ENCODE results near the gene VWC2. TPM values are rescaled to one million over a fixed set of nuclear protein-coding genes. Genes with fewer than 3 reads are reported as not detected.

The VWC2 gene
- total RNA-seq, 2 experiments from 2014 or later = not detected

GRCh38 chr7:49769285-49769857 lies 4.1 kb upstream of the VWC2 start:
- Mint-ChIP-seq H3K4me3 (no peak overlapping the region), H3K36me3 (ENCODE audit: low read depth) (no peaks in the 10 kb centered on the region), H3K4me1 (ENCODE audit: low read depth) (peaks cover 7% of the 10 kb centered on the region), H3K27ac (no peak overlapping the region), H3K27me3 (peaks cover 51% of the 10 kb centered on the region), H3K9me3 (no peaks in the 10 kb centered on the region)
- DNase-seq (no peak), ATAC-seq (ENCODE audit: poor library complexity) (no peak)
- no peaks in the 10 kb centered on the region for H3K36me3 ChIP-seq (ENCODE audit: insufficient read depth, low read length)
- intact Hi-C loops (cut with DNase I, micrococcal nuclease) = no loop called here
- H3K27me3 ChIP-seq (ENCODE audit: control insufficient read depth in 1 of 2, insufficient read depth in 2 of 2, low read length in 2 of 2) = peaks cover 18 to 19% of the 10 kb centered on the region in 2 experiments
- H3K27ac ChIP-seq (ENCODE audit: low read depth in 1 of 2, low read length in 2 of 2) = no peak overlapping the region
- TF ChIP-seq CTCF (IDR thresholded peaks at IDR 0.05) = no peak
- no peaks in the 10 kb centered on the region for H3K4me1 ChIP-seq (ENCODE audit: insufficient read depth, low read length)
- POLR2A ChIA-PET = no interaction called here
- no peaks in the 10 kb centered on the region for H3K9me3 ChIP-seq (ENCODE audit: control insufficient read depth in 1 of 2, insufficient read depth in 1 of 2, low read length in 2 of 2)
- no peak overlapping the region for H3K4me3 ChIP-seq (ENCODE audit: low read length)
- CTCF ChIA-PET = no interaction called here

GRCh38 chr7:49770838-49771237 lies 2.6 kb upstream of the VWC2 start:
- ChIA-PET POLR2A (no interaction called here), CTCF (no interaction called here)
- Histone ChIP-seq H3K27me3 (ENCODE audit: control insufficient read depth in 1 of 2, insufficient read depth in 2 of 2, low read length in 2 of 2) (peaks cover 21 to 24% of the 10 kb centered on the region in 2 experiments), H3K4me3 (ENCODE audit: low read length) (no peak overlapping the region), H3K9me3 (ENCODE audit: control insufficient read depth in 1 of 2, insufficient read depth in 1 of 2, low read length in 2 of 2) (no peaks in the 10 kb centered on the region), H3K27ac (ENCODE audit: low read depth in 1 of 2, low read length in 2 of 2) (no peak overlapping the region), H3K4me1 (ENCODE audit: insufficient read depth, low read length) (no peaks in the 10 kb centered on the region), H3K36me3 (ENCODE audit: insufficient read depth, low read length) (no peaks in the 10 kb centered on the region)
- ATAC-seq (ENCODE audit: poor library complexity) (no peak), DNase-seq (no peak)
- intact Hi-C loops (cut with DNase I, micrococcal nuclease) = no loop called here
- TF ChIP-seq CTCF (IDR thresholded peaks at IDR 0.05) = no peak
- peaks cover 55% of the 10 kb centered on the region for H3K27me3 Mint-ChIP-seq
- no peaks in the 10 kb centered on the region for H3K36me3 Mint-ChIP-seq (ENCODE audit: low read depth)
- no peaks in the 10 kb centered on the region for H3K9me3 Mint-ChIP-seq
- H3K4me3 Mint-ChIP-seq = no peak overlapping the region
- H3K4me1 Mint-ChIP-seq (ENCODE audit: low read depth) = peaks cover 7% of the 10 kb centered on the region
- H3K27ac Mint-ChIP-seq = no peak overlapping the region

GRCh38 chr7:49771427-49772176 lies 1.8 kb upstream of the VWC2 start:
- Histone ChIP-seq H3K27ac (ENCODE audit: low read depth in 1 of 2, low read length in 2 of 2) (no peak overlapping the region), H3K4me1 (ENCODE audit: insufficient read depth, low read length) (no peaks in the 10 kb centered on the region), H3K4me3 (ENCODE audit: low read length) (no peak overlapping the region), H3K9me3 (ENCODE audit: control insufficient read depth in 1 of 2, insufficient read depth in 1 of 2, low read length in 2 of 2) (no peaks in the 10 kb centered on the region), H3K36me3 (ENCODE audit: insufficient read depth, low read length) (no peaks in the 10 kb centered on the region), H3K27me3 (ENCODE audit: control insufficient read depth in 1 of 2, insufficient read depth in 2 of 2, low read length in 2 of 2) (peaks cover 24 to 28% of the 10 kb centered on the region in 2 experiments)
- H3K27me3 Mint-ChIP-seq = peaks cover 62% of the 10 kb centered on the region
- intact Hi-C loops (cut with DNase I, micrococcal nuclease) = no loop called here
- H3K36me3 Mint-ChIP-seq (ENCODE audit: low read depth) = no peaks in the 10 kb centered on the region
- ChIA-PET POLR2A (no interaction called here), CTCF (no interaction called here)
- H3K27ac Mint-ChIP-seq = no peak overlapping the region
- H3K4me3 Mint-ChIP-seq = no peak overlapping the region
- ATAC-seq (ENCODE audit: poor library complexity) (no peak), DNase-seq (no peak)
- TF ChIP-seq CTCF (IDR thresholded peaks at IDR 0.05) = no peak
- H3K4me1 Mint-ChIP-seq (ENCODE audit: low read depth) = peaks cover 7% of the 10 kb centered on the region
- H3K9me3 Mint-ChIP-seq = no peaks in the 10 kb centered on the region
